ENCODE data around the gene CRYBA4. TPM values are rescaled to one million over a fixed set of nuclear protein-coding genes. Genes with fewer than 3 reads are reported as not detected.

CRYBA4 gene
- total and polyA plus RNA-seq, 2 of the 13 experiments (the other 11 are each of a cell fraction or from before 2014, with no cell fraction given) = not detected

DNA sequence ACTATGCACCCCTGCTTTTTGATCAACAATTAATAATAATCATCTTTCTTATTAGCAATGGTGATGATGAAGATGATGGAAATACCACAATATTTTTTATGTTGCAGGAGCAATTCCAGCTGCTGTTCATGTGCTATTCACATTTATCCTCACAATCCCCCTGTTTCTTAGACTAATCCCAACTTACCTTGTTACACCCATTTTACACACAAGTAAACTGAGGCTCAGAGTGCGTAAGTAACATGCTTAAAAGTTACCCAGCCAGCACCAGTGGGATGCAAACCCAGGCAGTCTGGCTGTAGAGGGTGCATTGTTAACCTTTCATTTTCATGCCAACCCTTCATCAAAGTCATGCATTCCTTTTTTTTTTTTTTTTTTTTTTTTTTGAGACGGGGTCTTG is 1.6 kb upstream of the CRYBA4 start:
- FAIRE-seq (no peak), ATAC-seq (no peak), DNase-seq (ENCODE audit: low spot score) (no peak)
- peaks cover 2 to 23% of the 10 kb centered on the region in 2 experiments; a peak in 2 of 5 replicates for H3K27me3 ChIP-seq (ENCODE audit: control insufficient read depth in 1 of 2, insufficient read depth in 2 of 2, low read length in 2 of 2)
- H3K9ac ChIP-seq (ENCODE audit: insufficient read depth, low read depth, low read length) = no peak overlapping the region
- in situ Hi-C loops (cut with HindIII; ENCODE audit: extremely low pct_ligation_motif_present, low pct_unique_long_range_greater_than_20kb) (no loop called here), intact Hi-C loops (cut with micrococcal nuclease; ENCODE audit: unreplicated experiment) (no loop called here)
- H3K27ac ChIP-seq (ENCODE audit: extremely low read length, insufficient read depth, low read length) = no peak overlapping the region
- H3K9me3 ChIP-seq (ENCODE audit: low read length) = no peaks in the 10 kb centered on the region
- ChIA-PET POLR2A (no interaction called here), CTCF (ENCODE audit: low intra/inter-chr PET ratio, low total read pairs) (no interaction called here)
- no peaks in the 10 kb centered on the region for H3K4me1 ChIP-seq (ENCODE audit: insufficient read depth, low read length)
- H3K79me2 ChIP-seq (ENCODE audit: insufficient read depth, low read length) = no peaks in the 10 kb centered on the region
- H4K20me1 ChIP-seq (ENCODE audit: insufficient read depth, low read length) = no peaks in the 10 kb centered on the region
- H2AFZ ChIP-seq (ENCODE audit: low read length) = no peak overlapping the region
- BruUV-seq (replicated peaks) = no TSS peak
- no peak overlapping the region for H3K4me2 ChIP-seq (ENCODE audit: low read depth, low read length)
- H3K36me3 ChIP-seq (replicated peaks in 1 of 2; ENCODE audit: control insufficient read depth in 1 of 2, insufficient read depth in 2 of 2, low read length in 2 of 2) = no peaks in the 10 kb centered on the region
- TF ChIP-seq ZNF788 (CRISPR knock-in tag; IDR thresholded peaks at IDR 0.05; ENCODE audit: borderline replicate concordance) (no peak), FOXC1 (CRISPR knock-in tag; IDR thresholded peaks at IDR 0.05; ENCODE audit: borderline replicate concordance) (no peak), ZNF629 (CRISPR knock-in tag; conservative IDR thresholded peaks at IDR 0.05) (peak; percentile 72)
- H3K4me3 ChIP-seq (replicated peaks in 1 of 3; ENCODE audit: insufficient read depth in 1 of 3, low read depth in 2 of 3, low read length in 3 of 3) = no peak overlapping the region
- WGBS (ENCODE audit: low lambda C conversion rate) = 27% methylated on average over 2 of the region's 2 CpGs

DNA sequence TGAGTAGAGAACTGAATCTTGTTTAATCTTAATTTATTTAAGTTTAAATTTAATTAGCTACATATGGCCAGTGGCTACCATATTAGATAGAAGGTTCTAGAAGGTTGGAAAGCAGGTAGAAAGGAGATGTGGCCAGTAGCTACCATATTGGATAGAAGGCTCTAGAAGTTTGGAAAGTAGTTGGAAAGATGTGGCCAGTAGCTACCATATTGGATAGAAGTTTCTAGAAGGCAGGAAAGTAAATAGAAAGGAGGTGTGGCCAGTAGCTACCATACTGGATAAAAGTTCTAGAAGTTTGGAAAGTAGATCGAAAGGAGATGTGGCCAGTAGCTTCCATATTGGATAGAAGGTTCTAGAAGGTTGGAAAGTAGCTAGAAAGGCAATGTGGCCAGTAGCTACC is 2.2 kb downstream of the CRYBA4 start:
- Histone ChIP-seq H3K4me2 (ENCODE audit: low read depth, low read length) (no peak overlapping the region), H4K20me1 (ENCODE audit: insufficient read depth, low read length) (no peaks in the 10 kb centered on the region), H2AFZ (ENCODE audit: low read length) (no peak overlapping the region), H3K79me2 (ENCODE audit: insufficient read depth, low read length) (no peaks in the 10 kb centered on the region), H3K36me3 (replicated peaks in 1 of 2; ENCODE audit: control insufficient read depth in 1 of 2, insufficient read depth in 2 of 2, low read length in 2 of 2) (no peaks in the 10 kb centered on the region), H3K27ac (ENCODE audit: extremely low read length, insufficient read depth, low read length) (no peak overlapping the region), H3K27me3 (ENCODE audit: control insufficient read depth in 1 of 2, insufficient read depth in 2 of 2, low read length in 2 of 2) (peaks cover 0 to 18% of the 10 kb centered on the region in 2 experiments; a peak in 2 of 5 replicates), H3K4me1 (ENCODE audit: insufficient read depth, low read length) (no peaks in the 10 kb centered on the region), H3K4me3 (replicated peaks in 1 of 3; ENCODE audit: insufficient read depth in 1 of 3, low read depth in 2 of 3, low read length in 3 of 3) (no peak overlapping the region), H3K9ac (ENCODE audit: insufficient read depth, low read depth, low read length) (no peak overlapping the region), H3K9me3 (ENCODE audit: low read length) (no peaks in the 10 kb centered on the region)
- in situ Hi-C loops (cut with HindIII; ENCODE audit: extremely low pct_ligation_motif_present, low pct_unique_long_range_greater_than_20kb) = no loop called here
- no peak for ATAC-seq
- no peak for FAIRE-seq
- WGBS (ENCODE audit: low lambda C conversion rate) = 0% methylated on average over 1 of the region's 1 CpG
- no TSS peak for BruUV-seq (replicated peaks)
- no peak for DNase-seq (ENCODE audit: low spot score)
- CTCF ChIA-PET (ENCODE audit: low intra/inter-chr PET ratio, low total read pairs) = no interaction called here
- intact Hi-C loops (cut with micrococcal nuclease; ENCODE audit: unreplicated experiment) = no loop called here
- POLR2A ChIA-PET = no interaction called here
- no peak for TF ChIP-seq CCAR2 (optimal IDR thresholded peaks at IDR 0.05; ENCODE audit: low read depth, low read length)
- TF ChIP-seq KDM5B (CRISPR knock-in tag; IDR thresholded peaks at IDR 0.05; ENCODE audit: borderline replicate concordance) = no peak
- TF ChIP-seq PRPF4 (IDR thresholded peaks at IDR 0.05; ENCODE audit: low read depth, low read length, poor library complexity, severe bottlenecking) = no peak
- no peak for TF ChIP-seq ZSCAN21 (CRISPR knock-in tag; IDR thresholded peaks at IDR 0.05; ENCODE audit: borderline replicate concordance)
- no peak for TF ChIP-seq ZBTB26 (CRISPR knock-in tag; IDR thresholded peaks at IDR 0.05; ENCODE audit: borderline replicate concordance)
- TF ChIP-seq, protein P1, sequence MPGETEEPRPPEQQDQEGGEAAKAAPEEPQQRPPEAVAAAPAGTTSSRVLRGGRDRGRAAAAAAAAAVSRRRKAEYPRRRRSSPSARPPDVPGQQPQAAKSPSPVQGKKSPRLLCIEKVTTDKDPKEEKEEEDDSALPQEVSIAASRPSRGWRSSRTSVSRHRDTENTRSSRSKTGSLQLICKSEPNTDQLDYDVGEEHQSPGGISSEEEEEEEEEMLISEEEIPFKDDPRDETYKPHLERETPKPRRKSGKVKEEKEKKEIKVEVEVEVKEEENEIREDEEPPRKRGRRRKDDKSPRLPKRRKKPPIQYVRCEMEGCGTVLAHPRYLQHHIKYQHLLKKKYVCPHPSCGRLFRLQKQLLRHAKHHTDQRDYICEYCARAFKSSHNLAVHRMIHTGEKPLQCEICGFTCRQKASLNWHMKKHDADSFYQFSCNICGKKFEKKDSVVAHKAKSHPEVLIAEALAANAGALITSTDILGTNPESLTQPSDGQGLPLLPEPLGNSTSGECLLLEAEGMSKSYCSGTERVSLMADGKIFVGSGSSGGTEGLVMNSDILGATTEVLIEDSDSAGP (CRISPR knock-in tag; IDR thresholded peaks at IDR 0.05; ENCODE audit: borderline replicate concordance) = no peak
- no peak for TF ChIP-seq ZBTB7A (CRISPR knock-in tag; IDR thresholded peaks at IDR 0.05)
- TF ChIP-seq FOXM1 (CRISPR knock-in tag; IDR thresholded peaks at IDR 0.05) = no peak
- no peak for TF ChIP-seq PREB (CRISPR knock-in tag; IDR thresholded peaks at IDR 0.05)
- no peak for TF ChIP-seq ZFP36L2 (CRISPR knock-in tag; IDR thresholded peaks at IDR 0.05)
- TF ChIP-seq CSRNP1 (CRISPR knock-in tag; IDR thresholded peaks at IDR 0.05) = no peak
